GM12891 (cell line): ENCODE measurements around the gene APOL6.

Source experiments
- POLR2A ChIP-seq: IDR thresholded peaks from 2 replicates; pipeline ENCODE4 v1.6.1; 2011; ENCODE audit warnings: low read depth, low read length, control low read depth
- SPI1 ChIP-seq: IDR thresholded peaks from 2 replicates; pipeline ENCODE4 v1.6.1; 2011; ENCODE audit warnings: low read depth, low read length, control low read depth

- TF ChIP-seq POLR2A (no peak), SPI1 (no peak)
These were observed 16.8 kb downstream of the APOL6 start for GRCh38 chr22:35664955-35665587.
